C4-2B (cell line): Measurements from ENCODE around the gene PPIF.

Experiments
- H3K27ac ChIP-seq: fragments of 450-650 bp; 2 replicates; pipeline ENCODE4 v1.5.1; 2017
- ZFX ChIP-seq: fragments of 450-650 bp; IDR thresholded peaks from 2 replicates; pipeline ENCODE4 v1.6.1; 2017
- TF ChIP-seq, protein P1 (sequence below): fragments of 450-650 bp; conservative IDR thresholded peaks from 2 replicates; pipeline ENCODE4 v1.5.1; 2017; ENCODE audit warnings: mild to moderate bottlenecking

PPIF gene

GRCh38 chr10:79377557-79378382 lies 30.5 kb downstream of the PPIF start:
- no peak overlapping the region for H3K27ac ChIP-seq
- no peak for TF ChIP-seq ZFX
- TF ChIP-seq, protein P1, sequence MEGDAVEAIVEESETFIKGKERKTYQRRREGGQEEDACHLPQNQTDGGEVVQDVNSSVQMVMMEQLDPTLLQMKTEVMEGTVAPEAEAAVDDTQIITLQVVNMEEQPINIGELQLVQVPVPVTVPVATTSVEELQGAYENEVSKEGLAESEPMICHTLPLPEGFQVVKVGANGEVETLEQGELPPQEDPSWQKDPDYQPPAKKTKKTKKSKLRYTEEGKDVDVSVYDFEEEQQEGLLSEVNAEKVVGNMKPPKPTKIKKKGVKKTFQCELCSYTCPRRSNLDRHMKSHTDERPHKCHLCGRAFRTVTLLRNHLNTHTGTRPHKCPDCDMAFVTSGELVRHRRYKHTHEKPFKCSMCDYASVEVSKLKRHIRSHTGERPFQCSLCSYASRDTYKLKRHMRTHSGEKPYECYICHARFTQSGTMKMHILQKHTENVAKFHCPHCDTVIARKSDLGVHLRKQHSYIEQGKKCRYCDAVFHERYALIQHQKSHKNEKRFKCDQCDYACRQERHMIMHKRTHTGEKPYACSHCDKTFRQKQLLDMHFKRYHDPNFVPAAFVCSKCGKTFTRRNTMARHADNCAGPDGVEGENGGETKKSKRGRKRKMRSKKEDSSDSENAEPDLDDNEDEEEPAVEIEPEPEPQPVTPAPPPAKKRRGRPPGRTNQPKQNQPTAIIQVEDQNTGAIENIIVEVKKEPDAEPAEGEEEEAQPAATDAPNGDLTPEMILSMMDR: no peak

GRCh38 chr10:79378383-79378646 lies 31.0 kb downstream of the PPIF start:
- TF ChIP-seq ZFX: no peak
- TF ChIP-seq, protein P1: no peak
- no peak overlapping the region for H3K27ac ChIP-seq

DNA sequence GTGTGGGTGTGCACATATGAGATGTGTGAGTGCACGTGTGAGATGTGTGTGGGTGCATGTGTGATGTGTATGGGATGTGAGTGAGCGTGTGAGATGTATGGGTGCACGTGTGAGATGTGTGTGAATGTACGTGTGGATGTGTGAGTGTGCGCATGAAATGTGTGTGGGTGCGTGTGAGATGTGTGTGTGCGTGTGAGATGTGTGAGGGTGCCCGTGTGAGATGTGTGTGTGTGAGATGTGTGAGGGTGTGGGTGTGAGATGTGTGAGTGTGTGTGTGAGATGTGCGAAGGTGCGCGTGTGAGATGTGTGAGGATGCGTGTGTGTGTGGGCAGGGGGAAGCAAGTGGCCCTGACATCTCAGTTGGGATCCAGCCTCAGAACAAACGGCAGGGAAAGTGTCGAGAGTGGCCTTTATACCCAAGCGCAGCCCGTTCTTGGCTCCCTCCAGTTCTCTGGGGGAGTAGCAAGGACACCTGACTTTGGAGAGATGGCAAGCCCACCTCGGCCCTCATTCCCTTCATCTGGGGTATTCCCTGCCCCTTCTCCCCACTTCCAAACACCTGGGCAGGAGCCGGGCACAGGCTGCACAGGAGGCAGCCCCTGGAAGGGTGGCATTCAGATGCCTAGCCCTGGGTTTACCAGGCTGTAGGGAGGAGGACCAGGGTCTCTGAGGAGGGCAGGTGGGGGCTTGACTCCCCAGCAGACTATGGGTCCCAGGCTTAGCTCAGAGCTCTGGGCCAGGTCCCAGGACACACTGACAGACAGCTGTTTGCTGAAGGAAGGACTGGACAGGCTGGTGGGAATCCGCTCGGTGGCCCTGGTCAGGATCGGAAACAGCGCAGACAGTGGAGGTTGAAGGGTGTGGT lies 31.6 kb downstream of the PPIF start:
- TF ChIP-seq, protein P1: no peak
- no peak for TF ChIP-seq ZFX
- peak overlapping the region; percentile 85 for H3K27ac ChIP-seq

GRCh38 chr10:79379512-79380124 lies 32.3 kb downstream of the PPIF start:
- H3K27ac ChIP-seq: peak overlapping the region; percentile 85
- TF ChIP-seq, protein P1: no peak
- no peak for TF ChIP-seq ZFX

GRCh38 chr10:79380125-79380945 lies 33.1 kb downstream of the PPIF start:
- no peak for TF ChIP-seq ZFX
- TF ChIP-seq, protein P1: no peak
- H3K27ac ChIP-seq: peak overlapping the region; percentile 85

- TF ChIP-seq, protein P1: no peak
- H3K27ac ChIP-seq: peak overlapping the region; percentile 85
Measured at GRCh38 chr10:79380946-79381721, 33.9 kb downstream of the PPIF start.
